Duodenal mucosa (tissue), 2 donors: ENCODE data around the gene GOLGA5.
"Not testable (repeated sequence)": the region's sequence is repeated elsewhere in the genome, so short reads cannot be mapped to it uniquely, and the experiment has no call there.

Experiments used
- H3K27ac ChIP-seq: one replicate; pipeline ENCODE4 v1.7.0; 2013; ENCODE audit warnings: low read depth, low read length
- H3K27me3 ChIP-seq, 2 donors: one replicate each; pipeline ENCODE4 v1.7.0; 2013; ENCODE audit warnings: low read length in 2 of 2, control low read depth in 1 of 2; ENCODE audit not compliant: insufficient read depth in 2 of 2, control insufficient read depth in 1 of 2
- H3K36me3 ChIP-seq, 2 donors: one replicate each; pipeline ENCODE4 v1.7.0; 2013; ENCODE audit warnings: low read length in 2 of 2, control low read depth in 1 of 2; ENCODE audit not compliant: insufficient read depth in 2 of 2, control insufficient read depth in 1 of 2
- H3K4me1 ChIP-seq, 2 donors: one replicate each; pipeline ENCODE4 v1.7.0; 2013; ENCODE audit warnings: low read length in 2 of 2, control low read depth in 1 of 2; ENCODE audit not compliant: insufficient read depth in 2 of 2, control insufficient read depth in 1 of 2
- H3K4me3 ChIP-seq, 2 donors: one replicate each; pipeline ENCODE4 v1.7.0; 2013; ENCODE audit warnings: low read length in 2 of 2, low read depth in 1 of 2
- H3K9ac ChIP-seq, 2 donors: one replicate each; pipeline ENCODE4 v1.7.0; 2013; ENCODE audit warnings: low read length in 2 of 2, low read depth in 1 of 2
- H3K9me3 ChIP-seq, 2 donors: one replicate each; pipeline ENCODE4 v1.7.0; 2013; ENCODE audit warnings: low read length in 2 of 2, control low read depth in 1 of 2; ENCODE audit not compliant: control insufficient read depth in 1 of 2

The GOLGA5 gene

GRCh38 chr14:92850492-92850891, 56.4 kb downstream of the GOLGA5 start:
- peaks cover 0 to 1% of the 10 kb centered on the region in 2 donors for H3K9me3 ChIP-seq
- no peak overlapping the region for H3K27ac ChIP-seq
- H3K9ac ChIP-seq = no peak overlapping the region
- no peaks in the 10 kb centered on the region for H3K27me3 ChIP-seq
- H3K4me3 ChIP-seq = no peak overlapping the region
- H3K4me1 ChIP-seq = peaks cover 4% of the 10 kb centered on the region in 2 donors
- no peaks in the 10 kb centered on the region for H3K36me3 ChIP-seq

DNA sequence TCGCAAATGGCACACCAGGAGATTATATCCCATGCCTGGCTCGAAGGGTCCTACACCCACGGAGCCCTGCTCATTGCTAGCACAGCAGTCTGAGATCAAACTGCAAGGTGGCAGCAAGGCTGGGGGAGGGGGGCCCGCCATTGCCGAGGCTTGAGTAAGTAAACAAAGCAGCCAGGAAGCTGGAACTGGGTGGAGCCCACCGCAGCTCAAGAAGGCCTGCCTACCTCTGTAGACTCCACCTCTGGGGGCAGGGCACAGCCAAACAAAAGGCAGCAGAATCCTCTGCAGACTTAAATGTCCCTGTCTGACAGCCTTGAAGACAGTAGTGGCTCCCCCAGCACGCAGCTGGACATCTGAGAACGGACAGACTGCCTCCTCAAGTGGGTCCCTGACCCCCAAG, 59.0 kb downstream of the GOLGA5 start:
- not testable (repeated sequence) for H3K27ac ChIP-seq, H3K9me3 ChIP-seq, H3K36me3 ChIP-seq, H3K4me3 ChIP-seq, H3K27me3 ChIP-seq, H3K9ac ChIP-seq, H3K4me1 ChIP-seq

GRCh38 chr14:92860049-92860840, 66.1 kb downstream of the GOLGA5 start:
- no peaks in the 10 kb centered on the region for H3K9me3 ChIP-seq
- H3K36me3 ChIP-seq = no peaks in the 10 kb centered on the region
- no peak overlapping the region for H3K27ac ChIP-seq
- H3K9ac ChIP-seq = no peak overlapping the region
- H3K4me3 ChIP-seq = no peak overlapping the region
- no peaks in the 10 kb centered on the region for H3K4me1 ChIP-seq
- H3K27me3 ChIP-seq = no peaks in the 10 kb centered on the region

GRCh38 chr14:92861856-92862745, 68.0 kb downstream of the GOLGA5 start:
- Histone ChIP-seq H3K4me3 (no peak overlapping the region), H3K4me1 (no peaks in the 10 kb centered on the region), H3K9me3 (peaks cover 0 to 3% of the 10 kb centered on the region in 2 donors), H3K36me3 (no peaks in the 10 kb centered on the region), H3K9ac (no peak overlapping the region), H3K27me3 (no peaks in the 10 kb centered on the region), H3K27ac (no peak overlapping the region)

DNA sequence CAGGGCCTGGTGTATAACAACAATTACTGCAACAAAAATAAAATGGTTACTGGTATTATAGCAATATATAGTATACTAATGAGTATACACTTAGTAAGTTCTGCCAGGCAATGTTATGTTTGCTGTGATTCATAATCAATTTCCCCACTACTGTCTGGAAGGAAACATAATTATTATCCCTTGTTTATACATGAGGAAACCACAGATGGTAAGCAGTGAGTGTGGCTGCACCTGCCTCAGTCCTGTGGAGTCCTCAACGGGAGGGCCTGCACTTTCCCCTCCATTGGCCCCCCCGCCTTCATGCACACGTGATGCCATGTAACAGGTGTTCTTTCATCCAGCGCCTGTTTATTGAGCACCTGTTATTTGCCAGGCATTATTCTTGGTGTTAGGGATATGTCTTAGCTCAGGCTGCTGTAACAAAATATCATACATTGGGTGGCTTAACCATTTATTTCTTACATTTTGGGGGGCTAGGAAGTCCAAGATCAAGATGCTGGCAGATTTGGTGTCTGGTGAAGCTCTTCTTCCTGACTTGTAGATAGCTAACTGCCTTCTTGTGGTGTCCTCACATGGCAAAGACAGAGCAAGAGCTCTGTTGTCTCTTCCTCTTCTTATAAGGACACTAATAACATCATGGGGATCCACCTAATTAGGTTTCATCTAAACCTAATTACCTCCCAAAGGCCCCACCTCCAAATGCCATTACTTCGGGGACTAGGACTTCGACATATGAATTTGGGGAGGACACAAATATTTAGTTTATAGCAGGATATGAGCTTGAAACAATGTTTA, 69.4 kb downstream of the GOLGA5 start:
- no peaks in the 10 kb centered on the region for H3K36me3 ChIP-seq
- no peaks in the 10 kb centered on the region for H3K27me3 ChIP-seq
- no peaks in the 10 kb centered on the region for H3K4me1 ChIP-seq
- H3K4me3 ChIP-seq = no peak overlapping the region
- H3K9me3 ChIP-seq = peaks cover 0 to 3% of the 10 kb centered on the region in 2 donors
- no peak overlapping the region for H3K27ac ChIP-seq
- H3K9ac ChIP-seq = no peak overlapping the region

DNA sequence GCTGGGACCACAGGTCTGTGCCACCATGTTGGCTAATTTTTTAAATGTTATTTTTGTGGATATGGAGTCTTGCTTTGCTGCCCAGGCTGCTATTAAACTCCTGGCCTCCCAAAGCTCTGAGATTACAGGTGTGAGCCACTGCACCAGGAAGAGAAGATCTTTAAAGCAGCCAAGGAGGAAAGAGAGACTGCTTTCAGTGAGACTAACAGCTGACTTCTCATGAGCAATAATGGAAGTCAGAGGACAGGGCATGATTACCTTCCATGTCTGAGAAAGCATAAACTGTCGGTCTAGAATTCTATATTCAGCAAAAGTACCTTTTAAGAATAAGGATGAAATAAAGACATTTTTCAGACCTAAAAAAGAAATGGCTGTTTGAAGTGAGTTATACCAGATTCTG, 71.6 kb downstream of the GOLGA5 start:
- H3K4me3 ChIP-seq = no peak overlapping the region
- H3K9me3 ChIP-seq = peaks cover 0 to 3% of the 10 kb centered on the region in 2 donors
- no peak overlapping the region for H3K9ac ChIP-seq
- H3K27me3 ChIP-seq = no peaks in the 10 kb centered on the region
- no peaks in the 10 kb centered on the region for H3K4me1 ChIP-seq
- no peak overlapping the region for H3K27ac ChIP-seq
- H3K36me3 ChIP-seq = no peaks in the 10 kb centered on the region

DNA sequence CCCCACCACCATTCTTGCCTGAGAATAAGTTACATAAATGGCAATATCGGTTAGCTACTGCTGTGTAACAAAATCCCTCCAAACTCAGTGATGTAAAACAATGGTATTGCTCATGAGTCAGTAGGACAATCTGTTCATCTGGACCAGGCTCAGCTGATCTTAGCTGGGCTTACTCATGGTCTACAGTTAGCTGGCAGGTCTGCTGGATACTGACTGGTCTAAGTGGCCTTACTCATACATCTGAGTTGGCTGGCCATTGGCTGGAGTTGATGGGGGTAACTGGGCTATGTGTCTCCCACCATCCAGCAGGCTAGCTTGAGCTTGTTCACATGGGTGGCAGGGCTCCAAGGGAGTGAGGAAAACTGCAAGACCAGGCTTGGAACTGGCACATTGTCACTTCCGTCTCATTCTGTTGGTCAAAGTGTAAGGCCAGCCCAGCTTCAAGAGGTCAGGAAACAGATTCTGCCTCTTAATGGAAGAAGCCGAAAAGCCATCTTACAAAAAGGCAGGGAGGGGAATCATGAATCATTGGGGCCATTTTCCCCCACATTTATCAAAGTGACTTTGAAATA, 72.2 kb downstream of the GOLGA5 start:
- peaks cover 0 to 3% of the 10 kb centered on the region in 2 donors for H3K9me3 ChIP-seq
- H3K27me3 ChIP-seq = no peaks in the 10 kb centered on the region
- H3K4me1 ChIP-seq = no peaks in the 10 kb centered on the region
- H3K36me3 ChIP-seq = no peaks in the 10 kb centered on the region
- H3K9ac ChIP-seq = no peak overlapping the region
- no peak overlapping the region for H3K4me3 ChIP-seq
- no peak overlapping the region for H3K27ac ChIP-seq

DNA sequence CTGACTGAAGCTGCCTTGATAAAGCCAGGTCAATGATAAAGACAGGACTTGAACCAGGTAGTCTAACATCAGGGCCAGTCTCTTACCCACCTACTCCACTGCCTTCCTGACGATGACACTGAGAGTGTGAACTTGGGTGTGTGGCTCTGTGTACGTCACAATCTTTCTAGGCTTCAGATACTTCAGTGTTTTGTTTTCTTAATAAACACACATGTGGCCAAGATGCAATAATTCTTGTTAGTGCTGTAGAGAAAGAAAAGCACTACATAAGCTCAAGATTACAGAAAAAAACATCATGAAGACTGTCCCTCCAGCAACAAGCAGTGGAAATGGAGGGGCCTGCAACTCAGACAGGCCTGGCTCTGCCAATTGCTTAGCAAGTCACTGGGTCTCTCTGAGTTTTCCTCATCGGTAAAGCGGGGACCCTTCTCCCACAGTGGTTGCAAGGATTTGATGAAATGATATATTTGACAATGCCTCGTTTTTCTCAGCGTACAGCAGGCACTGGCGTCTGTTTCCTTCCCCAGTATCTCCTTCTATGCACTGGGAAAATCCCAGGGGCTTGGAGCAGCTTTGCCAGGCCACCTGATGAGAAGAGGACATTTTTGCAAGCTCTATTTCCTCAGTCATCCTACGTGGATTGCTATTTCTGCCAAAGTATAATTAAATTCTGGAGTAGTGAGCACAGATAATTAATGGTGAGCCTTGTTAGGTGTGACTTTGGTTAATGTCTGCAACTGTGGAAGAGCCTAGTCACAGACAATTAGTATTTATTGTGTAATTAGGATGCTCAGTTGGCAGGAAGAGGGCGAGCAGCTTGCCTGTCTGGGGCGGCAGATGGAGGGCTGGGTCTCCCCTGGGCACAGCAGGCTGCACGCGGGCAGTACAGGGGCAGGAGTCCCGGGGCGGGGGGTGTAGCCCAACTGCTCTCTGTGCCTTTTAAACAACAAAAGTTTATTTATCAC, 73.1 kb downstream of the GOLGA5 start:
- peaks cover 0 to 3% of the 10 kb centered on the region in 2 donors for H3K9me3 ChIP-seq
- no peak overlapping the region for H3K9ac ChIP-seq
- no peak overlapping the region for H3K27ac ChIP-seq
- H3K36me3 ChIP-seq = no peaks in the 10 kb centered on the region
- no peaks in the 10 kb centered on the region for H3K4me1 ChIP-seq
- no peak overlapping the region for H3K4me3 ChIP-seq
- no peaks in the 10 kb centered on the region for H3K27me3 ChIP-seq
